GM23338 (cell line): ENCODE data around the gene SUSD1. TPM values are rescaled to one million over a fixed set of nuclear protein-coding genes. Genes with fewer than 3 reads are reported as not detected.

Source experiments
- ATAC-seq: fragments of 200-7000 bp; cut with Tn5 transposase; 3 replicates; pipeline ENCODE4 v1.9.1; 2020
- DNase-seq: peaks from one replicate; pipeline ENCODE4 v3.0.0-alpha.2; 2015; ENCODE audit warnings: low spot score
- H2AFZ ChIP-seq: fragments of 200-600 bp; sonication (generic); 2 replicates; pipeline ENCODE4 v1.8.0; 2016; ENCODE audit warnings: antibody characterized with exemption, mild to moderate bottlenecking, moderate library complexity
- H3F3A ChIP-seq: fragments of 200-600 bp; sonication (generic); replicated peaks from 2 replicates; pipeline ENCODE4 v1.8.0; 2017; ENCODE audit warnings: antibody characterized with exemption, mixed run types, low read depth
- H3K27ac ChIP-seq: fragments of 200-600 bp; sonication (generic); 2 replicates; pipeline ENCODE4 v1.6.1; 2016; ENCODE audit warnings: low read depth
- H3K27me3 ChIP-seq: fragments of 200-600 bp; sonication (generic); 2 replicates; pipeline ENCODE4 v1.8.0; 2016; ENCODE audit warnings: mild to moderate bottlenecking, mixed run types, moderate library complexity; ENCODE audit not compliant: insufficient read depth
- H3K36me3 ChIP-seq: fragments of 200-600 bp; sonication (generic); 2 replicates; pipeline ENCODE4 v1.8.0; 2016; ENCODE audit warnings: mild to moderate bottlenecking; ENCODE audit not compliant: insufficient read depth
- H3K4me1 ChIP-seq: fragments of 200-600 bp; sonication (generic); 2 replicates; pipeline ENCODE4 v1.8.0; 2016; ENCODE audit warnings: mild to moderate bottlenecking, moderate library complexity; ENCODE audit not compliant: insufficient read depth
- H3K4me2 ChIP-seq: fragments of 200-600 bp; sonication (generic); 2 replicates; pipeline ENCODE4 v1.7.1; 2017; ENCODE audit warnings: mixed run types
- H3K4me3 ChIP-seq: fragments of 200-600 bp; sonication (generic); 2 replicates; pipeline ENCODE4 v1.6.1; 2016; ENCODE audit warnings: mixed run types
- H3K79me2 ChIP-seq: fragments of 200-600 bp; sonication (generic); replicated peaks from 2 replicates; pipeline ENCODE4 v1.8.0; 2017; ENCODE audit warnings: mild to moderate bottlenecking; ENCODE audit not compliant: insufficient read depth
- H3K9me2 ChIP-seq: fragments of 200-600 bp; sonication (generic); 2 replicates; pipeline ENCODE4 v1.8.0; 2017; ENCODE audit not compliant: insufficient read depth
- H4K20me1 ChIP-seq: fragments of 200-600 bp; sonication (generic); replicated peaks from 2 replicates; pipeline ENCODE4 v1.8.0; 2017; ENCODE audit warnings: mild to moderate bottlenecking; ENCODE audit not compliant: insufficient read depth
- H3K27ac Mint-ChIP-seq: 2 replicates; pipeline ENCODE4 v1.8.0; 2020; ENCODE audit warnings: inconsistent platforms, mild to moderate bottlenecking, moderate library complexity, mixed read lengths
- H3K27me3 Mint-ChIP-seq: 3 replicates; pipeline ENCODE4 v1.8.0; 2022; ENCODE audit warnings: low read depth, mild to moderate bottlenecking, moderate library complexity, mixed read lengths, inconsistent platforms; ENCODE audit not compliant: insufficient read depth, poor library complexity
- H3K36me3 Mint-ChIP-seq: 3 replicates; pipeline ENCODE4 v1.8.0; 2021; ENCODE audit warnings: low read depth, mild to moderate bottlenecking, inconsistent platforms, moderate library complexity, mixed read lengths
- H3K4me1 Mint-ChIP-seq: 3 replicates; pipeline ENCODE4 v1.8.0; 2020; ENCODE audit warnings: mild to moderate bottlenecking, inconsistent platforms, mixed read lengths
- H3K4me3 Mint-ChIP-seq: 3 replicates; pipeline ENCODE4 v1.8.0; 2021; ENCODE audit warnings: moderate library complexity, mild to moderate bottlenecking, inconsistent platforms, mixed read lengths
- H3K9me3 Mint-ChIP-seq: 3 replicates; pipeline ENCODE4 v1.8.0; 2020; ENCODE audit warnings: moderate library complexity, mild to moderate bottlenecking, inconsistent platforms, mixed read lengths
- EZH2 ChIP-seq: fragments of 200-600 bp; sonication (generic); IDR thresholded peaks from one replicate; pipeline ENCODE4 v1.8.0; 2017; ENCODE audit warnings: antibody characterized with exemption, mild to moderate bottlenecking, low read depth; ENCODE audit not compliant: unreplicated experiment
- EZH2phosphoT487 ChIP-seq: fragments of 200-600 bp; sonication (generic); IDR thresholded peaks from one replicate; pipeline ENCODE4 v1.8.1; 2018; ENCODE audit warnings: antibody characterized with exemption; ENCODE audit not compliant: unreplicated experiment
- JUNB ChIP-seq: IDR thresholded peaks from one replicate; pipeline ENCODE4 v1.6.1; 2016; ENCODE audit warnings: antibody characterized with exemption; ENCODE audit not compliant: unreplicated experiment
- NANOG ChIP-seq: IDR thresholded peaks from 2 replicates; pipeline ENCODE4 v1.6.1; 2016; ENCODE audit warnings: antibody characterized with exemption, borderline replicate concordance
- ZNF114 ChIP-seq: fragments of 250-450 bp; sonication (Bioruptor Pico); IDR thresholded peaks from 2 replicates; pipeline ENCODE4 v1.5.0; 2020; ENCODE audit warnings: mild to moderate bottlenecking, moderate library complexity
- polyA plus RNA-seq: library from polyadenylated mRNA; unstranded; fragments of >200 nt; fragmentation: Nextera tagmentation; extraction: Ambion mirVana; gene quantifications from 2 replicates; pipeline ENCODE4 v1.2.1, GENCODE V29; 2016
- total RNA-seq: library from RNA; depleted of rRNA; stranded (reverse); fragments of >200 nt; shearing (Covaris generic); gene quantifications from 2 replicates; pipeline ENCODE4 v1.2.3, GENCODE V29; 2014
- TF ChIP-seq, protein P1 (sequence below): IDR thresholded peaks from one replicate; pipeline ENCODE4 v1.6.1; 2018; ENCODE audit warnings: antibody characterized with exemption; ENCODE audit not compliant: unreplicated experiment

SUSD1 gene
- total and polyA plus RNA-seq, 2 experiments from 2014 or later, result 1.2 to 6.4 TPM

DNA sequence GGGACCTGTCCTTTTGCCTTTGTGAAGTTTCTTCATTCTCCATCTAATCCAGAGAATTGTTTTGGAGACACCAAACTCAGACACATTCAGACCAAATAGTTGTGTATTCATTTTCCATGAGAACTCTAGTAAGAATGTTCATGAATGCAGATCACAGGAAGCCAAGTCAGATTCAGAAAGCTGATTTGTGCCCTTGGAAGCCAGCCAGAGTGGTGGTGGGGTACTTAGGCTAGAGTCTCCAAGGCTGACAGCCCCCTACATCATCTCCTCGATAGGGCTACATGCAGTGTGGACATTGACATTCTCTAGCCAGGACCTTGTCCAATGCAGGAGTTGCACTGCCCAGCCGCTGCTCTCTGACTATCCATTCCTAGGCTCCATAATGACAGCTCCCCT is 140.9 kb downstream of the SUSD1 start:
- no peak overlapping the region for H3K4me3 ChIP-seq
- H3K27me3 Mint-ChIP-seq, result peaks cover 4% of the 10 kb centered on the region
- H3K4me2 ChIP-seq, result no peak overlapping the region
- H3K4me3 Mint-ChIP-seq, result no peak overlapping the region
- no peaks in the 10 kb centered on the region for H4K20me1 ChIP-seq
- no peaks in the 10 kb centered on the region for H3K36me3 ChIP-seq
- peaks cover 16% of the 10 kb centered on the region for H3K4me1 Mint-ChIP-seq
- H2AFZ ChIP-seq, result no peak overlapping the region
- no peaks in the 10 kb centered on the region for H3K79me2 ChIP-seq
- no peak overlapping the region for H3K27ac ChIP-seq
- no peak overlapping the region for H3K27ac Mint-ChIP-seq
- no peak for DNase-seq
- no peaks in the 10 kb centered on the region for H3F3A ChIP-seq
- H3K4me1 ChIP-seq, result peaks cover 17% of the 10 kb centered on the region; the same call in 1 of the 2 replicates
- H3K27me3 ChIP-seq, result no peaks in the 10 kb centered on the region
- H3K9me3 Mint-ChIP-seq, result no peaks in the 10 kb centered on the region
- H3K36me3 Mint-ChIP-seq, result no peaks in the 10 kb centered on the region
- no peak for ATAC-seq
- no peak for TF ChIP-seq ZNF114 (CRISPR knock-in tag)
- no peak for TF ChIP-seq NANOG
- no peak for TF ChIP-seq JUNB
- no peak for TF ChIP-seq EZH2phosphoT487
- TF ChIP-seq EZH2, result no peak
- H3K9me2 ChIP-seq, result peaks cover 9% of the 10 kb centered on the region; the same call in 1 of the 2 replicates

DNA sequence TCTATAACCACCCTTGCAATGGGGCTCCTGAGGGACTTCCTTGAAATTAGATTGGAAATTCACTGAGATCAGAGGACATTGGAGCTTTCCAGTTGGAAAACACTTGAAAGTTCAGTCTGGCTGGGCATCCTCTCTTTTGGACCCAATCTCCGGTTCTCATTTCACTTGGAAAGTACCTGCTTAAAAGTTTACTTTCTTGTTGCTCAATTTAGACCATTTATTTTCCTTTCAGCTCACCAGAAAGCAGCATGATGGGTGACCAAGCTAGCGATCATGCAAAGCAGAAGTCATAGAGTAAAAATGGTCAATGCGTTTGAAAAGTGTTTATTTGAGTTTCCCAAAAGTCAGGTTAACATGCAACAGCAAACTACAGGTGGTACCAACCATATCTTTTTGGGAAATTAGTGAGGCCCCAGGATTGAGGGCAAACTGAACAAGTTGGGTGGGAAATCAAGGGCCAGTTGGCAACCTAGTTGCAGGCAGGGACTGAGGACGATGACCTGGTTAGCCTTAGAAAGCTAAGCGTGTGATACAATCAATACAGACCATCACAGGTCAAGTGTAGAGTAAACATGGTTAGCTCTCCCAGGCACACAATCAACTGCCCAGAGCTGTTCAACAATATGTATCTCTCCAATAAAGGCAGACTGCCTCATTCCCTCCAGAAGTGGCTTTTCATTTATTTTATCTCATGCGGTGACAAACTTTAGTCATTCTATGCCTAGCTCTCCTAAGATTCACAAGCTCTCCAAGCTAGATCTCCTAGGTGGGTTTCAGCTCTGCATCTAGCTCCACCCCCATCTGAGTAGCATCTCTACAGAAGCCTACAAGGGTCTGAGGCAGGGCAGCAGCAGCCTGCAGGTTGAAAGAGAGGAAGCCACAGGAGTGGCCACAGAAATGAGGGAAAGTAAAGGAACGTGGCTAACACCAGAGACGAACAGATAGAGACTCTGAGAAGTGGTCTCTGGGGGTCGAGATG is 141.6 kb downstream of the SUSD1 start:
- H3K4me3 ChIP-seq, result no peak overlapping the region
- H3K27me3 Mint-ChIP-seq, result peaks cover 3% of the 10 kb centered on the region
- no peaks in the 10 kb centered on the region for H3F3A ChIP-seq
- H3K27ac ChIP-seq, result no peak overlapping the region
- no peak overlapping the region for H3K4me3 Mint-ChIP-seq
- H3K4me1 ChIP-seq, result peaks cover 17% of the 10 kb centered on the region; the same call in 1 of the 2 replicates
- H3K79me2 ChIP-seq, result no peaks in the 10 kb centered on the region
- no peaks in the 10 kb centered on the region for H3K36me3 ChIP-seq
- no peak overlapping the region for H3K27ac Mint-ChIP-seq
- H3K4me1 Mint-ChIP-seq, result peaks cover 16% of the 10 kb centered on the region
- H3K9me2 ChIP-seq, result peaks cover 9% of the 10 kb centered on the region; the same call in 1 of the 2 replicates
- ATAC-seq, result no peak
- no peaks in the 10 kb centered on the region for H3K36me3 Mint-ChIP-seq
- no peak overlapping the region for H2AFZ ChIP-seq
- no peak for TF ChIP-seq NANOG
- TF ChIP-seq, protein P1, sequence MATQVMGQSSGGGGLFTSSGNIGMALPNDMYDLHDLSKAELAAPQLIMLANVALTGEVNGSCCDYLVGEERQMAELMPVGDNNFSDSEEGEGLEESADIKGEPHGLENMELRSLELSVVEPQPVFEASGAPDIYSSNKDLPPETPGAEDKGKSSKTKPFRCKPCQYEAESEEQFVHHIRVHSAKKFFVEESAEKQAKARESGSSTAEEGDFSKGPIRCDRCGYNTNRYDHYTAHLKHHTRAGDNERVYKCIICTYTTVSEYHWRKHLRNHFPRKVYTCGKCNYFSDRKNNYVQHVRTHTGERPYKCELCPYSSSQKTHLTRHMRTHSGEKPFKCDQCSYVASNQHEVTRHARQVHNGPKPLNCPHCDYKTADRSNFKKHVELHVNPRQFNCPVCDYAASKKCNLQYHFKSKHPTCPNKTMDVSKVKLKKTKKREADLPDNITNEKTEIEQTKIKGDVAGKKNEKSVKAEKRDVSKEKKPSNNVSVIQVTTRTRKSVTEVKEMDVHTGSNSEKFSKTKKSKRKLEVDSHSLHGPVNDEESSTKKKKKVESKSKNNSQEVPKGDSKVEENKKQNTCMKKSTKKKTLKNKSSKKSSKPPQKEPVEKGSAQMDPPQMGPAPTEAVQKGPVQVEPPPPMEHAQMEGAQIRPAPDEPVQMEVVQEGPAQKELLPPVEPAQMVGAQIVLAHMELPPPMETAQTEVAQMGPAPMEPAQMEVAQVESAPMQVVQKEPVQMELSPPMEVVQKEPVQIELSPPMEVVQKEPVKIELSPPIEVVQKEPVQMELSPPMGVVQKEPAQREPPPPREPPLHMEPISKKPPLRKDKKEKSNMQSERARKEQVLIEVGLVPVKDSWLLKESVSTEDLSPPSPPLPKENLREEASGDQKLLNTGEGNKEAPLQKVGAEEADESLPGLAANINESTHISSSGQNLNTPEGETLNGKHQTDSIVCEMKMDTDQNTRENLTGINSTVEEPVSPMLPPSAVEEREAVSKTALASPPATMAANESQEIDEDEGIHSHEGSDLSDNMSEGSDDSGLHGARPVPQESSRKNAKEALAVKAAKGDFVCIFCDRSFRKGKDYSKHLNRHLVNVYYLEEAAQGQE, result no peak
- no peak for DNase-seq
- H3K27me3 ChIP-seq, result no peaks in the 10 kb centered on the region
- no peak overlapping the region for H3K4me2 ChIP-seq
- H4K20me1 ChIP-seq, result no peaks in the 10 kb centered on the region
- H3K9me3 Mint-ChIP-seq, result no peaks in the 10 kb centered on the region
